Caco-2 (cell line): ENCODE results near the gene MAN1A1. TPM values are rescaled to one million over a fixed set of nuclear protein-coding genes. Genes with fewer than 3 reads are reported as not detected.

Source experiments
- BruUV-seq: library from RNA; stranded (reverse); fragments of 400-500 nt; replicated peaks from 2 replicates; lab custom pipeline; 2021; lab: Mats Ljungman, UMichigan
- CTCF ChIA-PET: fragments of 300-600 bp; sonication (Branson Sonifier 250); formaldehyde crosslinking; loops from one replicate; lab custom pipeline; 2022; ENCODE audit warnings: antibody characterized with exemption; lab: Charles Lee
- POLR2A ChIA-PET: fragments of 300-600 bp; sonication (Branson Sonifier 250); formaldehyde crosslinking; loops from one replicate; lab custom pipeline; 2022; ENCODE audit warnings: antibody characterized with exemption; lab: Charles Lee
- DNase-seq, 2 experiments: peaks; one replicate each; pipeline versions ENCODE4 v3.0.0 to v3.0.0-alpha.2; 2020 to 2022
- H3K27me3 ChIP-seq: replicated peaks from 2 replicates; pipeline ENCODE4 v1.6.0; 2011; ENCODE audit warnings: low read length; ENCODE audit not compliant: control insufficient read depth, insufficient read depth
- H3K36me3 ChIP-seq: 2 replicates; pipeline ENCODE4 v1.5.1; 2011; ENCODE audit warnings: low read length; ENCODE audit not compliant: control insufficient read depth, insufficient read depth
- H3K4me1 ChIP-seq: fragments of 250-450 bp; sonication (Bioruptor Pico); 2 replicates; pipeline ENCODE4 v1.5.1; 2020; ENCODE audit warnings: mild to moderate bottlenecking
- H3K4me3 ChIP-seq: 2 replicates; pipeline ENCODE4 v1.5.1; 2011; ENCODE audit warnings: low read depth, mild to moderate bottlenecking, control low read depth, low read length
- H3K9me3 ChIP-seq: fragments of 250-450 bp; sonication (Bioruptor Pico); 2 replicates; pipeline ENCODE4 v1.5.1; 2020; ENCODE audit warnings: mild to moderate bottlenecking, moderate library complexity
- H3K27ac Mint-ChIP-seq: one replicate; pipeline ENCODE4 v1.8.0; 2022; ENCODE audit warnings: mixed read lengths; ENCODE audit not compliant: unreplicated experiment
- H3K27me3 Mint-ChIP-seq: one replicate; pipeline ENCODE4 v1.8.0; 2022; ENCODE audit warnings: mixed read lengths; ENCODE audit not compliant: insufficient read depth, unreplicated experiment
- H3K36me3 Mint-ChIP-seq: one replicate; pipeline ENCODE4 v1.8.0; 2022; ENCODE audit warnings: mild to moderate bottlenecking, mixed read lengths; ENCODE audit not compliant: insufficient read depth, unreplicated experiment
- H3K4me1 Mint-ChIP-seq: one replicate; pipeline ENCODE4 v1.8.0; 2022; ENCODE audit warnings: low read depth, mixed read lengths; ENCODE audit not compliant: unreplicated experiment
- H3K4me3 Mint-ChIP-seq: one replicate; pipeline ENCODE4 v1.8.0; 2022; ENCODE audit warnings: mild to moderate bottlenecking, moderate library complexity, mixed read lengths; ENCODE audit not compliant: unreplicated experiment
- H3K9me3 Mint-ChIP-seq: one replicate; pipeline ENCODE4 v1.8.0; 2022; ENCODE audit warnings: mixed read lengths; ENCODE audit not compliant: unreplicated experiment
- intact Hi-C: fragments of 100-400 bp; cut with micrococcal nuclease; formaldehyde crosslinking; loops from one replicate; pipeline ENCODE4 v1.10.0; 2022; ENCODE audit not compliant: unreplicated experiment
- total RNA-seq: library from RNA; stranded (reverse); gene quantifications from 2 replicates; pipeline ENCODE4 v1.2.3, GENCODE V29; 2022
- TF ChIP-seq, protein P1 (sequence below), 2 experiments: fragments of 200-600 bp in 1 of 2; IDR thresholded peaks; 1 replicate in 1 of 2; 2 replicates in 1 of 2; pipeline versions ENCODE4 v1.5.1 to v1.8.0; 2011 to 2022; ENCODE audit warnings: antibody characterized with exemption in 1 of 2, control low read depth in 1 of 2, inconsistent platforms in 1 of 2, low read depth in 1 of 2, low read length in 1 of 2, mild to moderate bottlenecking in 1 of 2, moderate library complexity in 1 of 2; ENCODE audit not compliant: insufficient read depth in 1 of 2, severe bottlenecking in 1 of 2, unreplicated experiment in 1 of 2

The MAN1A1 gene
- total RNA-seq, 1 experiment from 2014 or later = 28.7 TPM

DNA sequence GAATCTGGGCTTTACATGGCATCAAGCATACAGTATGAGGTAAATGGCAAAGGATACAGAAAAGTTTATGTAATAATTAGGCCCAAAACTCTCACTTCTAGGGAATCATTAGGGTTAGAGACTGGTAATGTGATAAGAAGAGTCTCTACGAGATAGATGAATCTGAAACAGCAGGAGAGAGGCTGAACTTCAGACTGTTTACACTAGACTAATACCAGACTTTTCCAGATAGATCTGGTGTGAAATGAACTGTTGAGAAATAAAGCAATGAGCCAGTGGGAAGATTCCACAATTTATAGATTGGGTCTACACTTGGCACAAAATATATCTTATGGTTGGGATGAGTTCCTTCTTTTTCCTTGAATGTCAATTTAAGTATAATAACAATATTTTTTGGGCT lies 134.3 kb downstream of the MAN1A1 start:
- Mint-ChIP-seq H3K36me3 (no peaks in the 10 kb centered on the region), H3K4me3 (no peak overlapping the region), H3K4me1 (peaks cover 7% of the 10 kb centered on the region), H3K9me3 (no peaks in the 10 kb centered on the region), H3K27me3 (no peaks in the 10 kb centered on the region), H3K27ac (no peak overlapping the region)
- ChIA-PET CTCF (no interaction called here), POLR2A (no interaction called here)
- Histone ChIP-seq H3K9me3 (no peaks in the 10 kb centered on the region), H3K4me3 (no peak overlapping the region), H3K36me3 (no peaks in the 10 kb centered on the region), H3K4me1 (peaks cover 9% of the 10 kb centered on the region), H3K27me3 (no peaks in the 10 kb centered on the region)
- no TSS peak for BruUV-seq
- intact Hi-C loops = no loop called here
- TF ChIP-seq, protein P1, sequence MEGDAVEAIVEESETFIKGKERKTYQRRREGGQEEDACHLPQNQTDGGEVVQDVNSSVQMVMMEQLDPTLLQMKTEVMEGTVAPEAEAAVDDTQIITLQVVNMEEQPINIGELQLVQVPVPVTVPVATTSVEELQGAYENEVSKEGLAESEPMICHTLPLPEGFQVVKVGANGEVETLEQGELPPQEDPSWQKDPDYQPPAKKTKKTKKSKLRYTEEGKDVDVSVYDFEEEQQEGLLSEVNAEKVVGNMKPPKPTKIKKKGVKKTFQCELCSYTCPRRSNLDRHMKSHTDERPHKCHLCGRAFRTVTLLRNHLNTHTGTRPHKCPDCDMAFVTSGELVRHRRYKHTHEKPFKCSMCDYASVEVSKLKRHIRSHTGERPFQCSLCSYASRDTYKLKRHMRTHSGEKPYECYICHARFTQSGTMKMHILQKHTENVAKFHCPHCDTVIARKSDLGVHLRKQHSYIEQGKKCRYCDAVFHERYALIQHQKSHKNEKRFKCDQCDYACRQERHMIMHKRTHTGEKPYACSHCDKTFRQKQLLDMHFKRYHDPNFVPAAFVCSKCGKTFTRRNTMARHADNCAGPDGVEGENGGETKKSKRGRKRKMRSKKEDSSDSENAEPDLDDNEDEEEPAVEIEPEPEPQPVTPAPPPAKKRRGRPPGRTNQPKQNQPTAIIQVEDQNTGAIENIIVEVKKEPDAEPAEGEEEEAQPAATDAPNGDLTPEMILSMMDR (IDR thresholded peaks at IDR 0.05; ENCODE audit: insufficient read depth in 1 of 2, low read depth in 1 of 2, low read length in 1 of 2, severe bottlenecking in 1 of 2, unreplicated experiment in 1 of 2) = no peak
- DNase-seq = no peak

DNA sequence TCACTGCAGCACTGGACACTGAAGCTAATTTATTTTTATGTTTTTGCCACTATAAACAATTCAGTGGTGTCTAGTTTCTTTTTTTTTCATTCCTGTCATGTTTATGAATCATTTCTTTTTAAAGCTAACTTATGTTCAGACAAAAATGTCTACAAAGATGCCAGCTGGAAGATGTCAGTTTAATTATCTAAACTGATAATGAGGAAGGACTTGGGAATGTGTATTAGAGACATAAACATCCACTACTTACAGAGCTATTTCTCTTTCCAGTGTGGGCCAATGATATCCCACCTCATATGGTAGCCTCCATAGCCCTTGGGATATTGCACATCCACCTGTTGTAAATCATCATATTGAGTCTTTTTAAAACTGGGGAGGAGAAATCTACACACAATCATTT lies 139.0 kb downstream of the MAN1A1 start:
- no peaks in the 10 kb centered on the region for H3K9me3 Mint-ChIP-seq
- Histone ChIP-seq H3K4me3 (no peak overlapping the region), H3K36me3 (no peaks in the 10 kb centered on the region), H3K4me1 (peaks cover 6% of the 10 kb centered on the region), H3K9me3 (no peaks in the 10 kb centered on the region), H3K27me3 (no peaks in the 10 kb centered on the region)
- BruUV-seq = no TSS peak
- no peak for DNase-seq
- TF ChIP-seq, protein P1 (IDR thresholded peaks at IDR 0.05; ENCODE audit: insufficient read depth in 1 of 2, low read depth in 1 of 2, low read length in 1 of 2, severe bottlenecking in 1 of 2, unreplicated experiment in 1 of 2) = no peak
- no peak overlapping the region for H3K27ac Mint-ChIP-seq
- CTCF ChIA-PET = interaction anchor here (0.6 kb wide), 2 partner anchors 82 to 164 kb away, joined by 3 to 8 read pairs; no protein-coding TSS in a partner anchor
- intact Hi-C loops = no loop called here
- H3K36me3 Mint-ChIP-seq = no peaks in the 10 kb centered on the region
- peaks cover 8% of the 10 kb centered on the region for H3K4me1 Mint-ChIP-seq
- H3K4me3 Mint-ChIP-seq = no peak overlapping the region
- POLR2A ChIA-PET = no interaction called here
- H3K27me3 Mint-ChIP-seq = no peaks in the 10 kb centered on the region

DNA sequence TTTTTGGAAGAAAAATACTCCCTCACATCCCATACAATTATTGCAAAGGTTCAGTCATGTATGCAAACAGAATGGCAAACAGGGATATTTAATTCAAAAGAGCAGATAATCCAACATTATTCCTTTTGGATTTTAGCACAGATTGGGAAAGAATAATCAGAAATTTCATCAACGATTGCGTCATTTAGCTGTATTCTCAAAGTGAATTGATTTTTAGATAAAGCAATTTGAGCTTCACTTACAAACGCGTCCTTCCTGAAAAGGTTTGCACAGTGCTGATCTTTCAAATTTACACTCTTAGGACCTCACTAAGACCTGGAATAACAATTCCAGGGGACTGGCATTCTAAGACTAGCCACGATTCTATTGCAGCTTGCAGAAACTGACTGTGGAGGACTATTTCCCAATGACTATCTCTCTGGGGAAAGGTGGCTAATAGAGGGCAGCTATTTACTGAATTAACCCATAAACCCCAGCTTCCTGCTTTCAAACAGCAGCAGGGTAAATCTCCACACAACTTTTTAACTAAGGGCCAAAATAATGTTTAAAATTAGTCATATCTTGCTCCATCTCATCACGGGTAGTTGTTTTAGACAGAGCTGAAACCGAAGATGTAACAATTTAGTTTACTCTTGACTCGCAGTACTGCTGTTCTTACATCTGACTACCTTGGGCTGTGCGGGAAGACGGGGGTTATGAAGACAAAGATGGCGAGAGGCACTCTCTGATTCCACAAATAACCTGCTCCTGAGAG lies 139.9 kb downstream of the MAN1A1 start:
- no peak overlapping the region for H3K4me3 ChIP-seq
- ChIA-PET CTCF (interaction anchor here (0.6 kb wide), 1 partner anchor 81 kb away, joined by 3 read pairs; no protein-coding TSS in a partner anchor), POLR2A (interaction anchor here (0.7 kb wide), 1 partner anchor 44 kb away, joined by 13 read pairs; no protein-coding TSS in a partner anchor)
- peaks cover 8% of the 10 kb centered on the region for H3K4me1 Mint-ChIP-seq
- intact Hi-C loops = no loop called here
- TF ChIP-seq, protein P1 (IDR thresholded peaks at IDR 0.05; ENCODE audit: insufficient read depth in 1 of 2, low read depth in 1 of 2, low read length in 1 of 2, severe bottlenecking in 1 of 2, unreplicated experiment in 1 of 2) = no peak
- H3K9me3 ChIP-seq = no peaks in the 10 kb centered on the region
- DNase-seq = no peak
- H3K27ac Mint-ChIP-seq = no peak overlapping the region
- no peak overlapping the region for H3K4me3 Mint-ChIP-seq
- H3K4me1 ChIP-seq = no peaks in the 10 kb centered on the region
- BruUV-seq = no TSS peak
- no peaks in the 10 kb centered on the region for H3K9me3 Mint-ChIP-seq
- H3K36me3 Mint-ChIP-seq = no peaks in the 10 kb centered on the region
- H3K27me3 Mint-ChIP-seq = no peaks in the 10 kb centered on the region
- no peaks in the 10 kb centered on the region for H3K27me3 ChIP-seq
- no peaks in the 10 kb centered on the region for H3K36me3 ChIP-seq
